ENCODE measurements around the gene DHRS13.
"Not testable (repeated sequence)": the region's sequence is repeated elsewhere in the genome, so short reads cannot be mapped to it uniquely, and the experiment has no call there.

DHRS13 gene

GRCh38 chr17:28935744-28936460, 33.0 kb upstream of the DHRS13 start:
- DNase-seq, result no peak
- no peak for ATAC-seq

- not testable (repeated sequence) for ATAC-seq, DNase-seq
These were observed 31.6 kb upstream of the DHRS13 start for GRCh38 chr17:28934508-28934907.

- DNase-seq (no peak), ATAC-seq (no peak)
These were observed 26.9 kb upstream of the DHRS13 start for GRCh38 chr17:28929787-28930186.

DNA sequence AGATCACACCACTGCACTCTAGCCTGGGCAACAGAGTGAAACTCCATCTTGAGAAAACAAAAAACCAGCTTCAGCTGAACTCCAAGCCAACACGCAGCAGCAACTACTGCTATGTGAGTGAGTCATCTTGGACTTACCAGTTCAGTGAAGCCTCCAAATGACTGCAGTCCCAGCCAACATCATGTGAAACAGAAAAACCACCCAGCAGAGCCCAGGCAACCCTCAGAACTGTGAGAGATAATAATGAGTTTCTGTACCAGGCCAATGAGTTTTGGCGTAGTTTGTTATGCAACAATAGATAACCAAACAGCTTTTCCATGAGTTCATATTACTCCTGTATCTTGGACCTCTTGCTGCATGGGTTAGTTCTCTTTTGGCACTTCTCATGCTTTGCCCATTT, 25.2 kb upstream of the DHRS13 start:
- ATAC-seq (peak; percentile 76), DNase-seq (peak; percentile 15)

GRCh38 chr17:28926786-28927185, 23.9 kb upstream of the DHRS13 start:
- no peak for ATAC-seq
- DNase-seq, result no peak

DNA sequence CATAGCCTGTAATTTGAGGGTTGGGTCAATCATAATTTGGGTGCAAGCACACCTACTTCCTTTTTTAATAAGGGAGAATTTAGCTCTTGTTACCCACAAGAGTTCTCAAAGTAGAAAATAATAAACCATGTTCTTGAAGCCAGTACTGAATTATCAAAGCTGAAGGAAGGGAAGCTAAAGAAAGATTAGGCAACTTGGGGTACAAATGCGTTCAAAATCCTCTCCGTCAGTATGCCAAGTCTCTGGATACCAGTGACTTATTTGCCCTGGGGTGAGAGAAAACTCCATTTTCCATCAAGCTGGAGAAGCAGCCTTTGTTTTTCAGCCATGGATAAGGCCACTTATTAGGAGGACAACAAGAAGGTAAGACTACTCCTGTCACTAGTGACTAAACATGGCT, 23.5 kb upstream of the DHRS13 start:
- ATAC-seq (no peak), DNase-seq (no peak)

DNA sequence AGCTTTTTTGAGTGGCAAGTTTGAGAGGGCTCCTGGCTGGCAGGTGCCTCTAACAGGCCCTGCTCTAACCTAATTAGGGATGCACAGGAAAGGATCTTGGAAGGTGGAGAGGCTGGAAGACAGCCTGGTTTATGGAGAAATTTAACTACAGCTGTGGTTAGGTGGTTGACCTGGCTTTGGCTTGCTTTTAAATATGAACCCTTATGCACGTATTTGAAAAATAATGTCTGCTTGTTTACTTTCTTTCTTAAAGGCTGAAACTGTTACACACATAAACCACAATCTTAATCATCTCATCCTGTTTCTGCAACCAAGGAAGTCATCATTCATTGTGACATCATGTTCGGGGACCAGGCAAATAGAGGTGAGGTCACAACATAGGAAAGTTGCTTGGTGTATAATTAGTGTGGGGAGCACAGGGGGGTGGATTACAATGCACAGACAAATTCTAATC, 23.1 kb upstream of the DHRS13 start:
- peak; percentile 88 for ATAC-seq
- peak; percentile 31 for DNase-seq

GRCh38 chr17:28920201-28920600, 17.3 kb upstream of the DHRS13 start:
- ATAC-seq (no peak), DNase-seq (no peak)

DNA sequence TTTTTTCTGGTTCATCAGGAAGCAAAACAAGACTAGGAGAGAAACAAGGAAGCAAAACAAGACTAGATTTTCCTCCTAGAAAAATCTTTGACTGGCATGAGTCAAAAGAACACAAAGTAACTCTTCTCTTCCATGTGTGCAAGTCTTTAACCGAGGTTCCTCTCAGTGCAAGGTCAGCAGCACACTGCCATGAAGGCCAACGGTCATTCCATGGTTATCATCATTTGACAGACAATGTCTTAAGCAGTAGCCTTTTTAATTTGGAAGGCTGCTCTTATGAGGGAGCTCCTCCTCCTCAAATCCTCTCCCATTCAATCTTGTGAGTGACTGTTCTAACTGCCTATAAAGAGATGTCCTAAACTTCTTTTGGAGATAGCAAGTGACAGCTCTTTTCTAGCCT, 15.4 kb upstream of the DHRS13 start:
- DNase-seq (no peak), ATAC-seq (no peak)

DNA sequence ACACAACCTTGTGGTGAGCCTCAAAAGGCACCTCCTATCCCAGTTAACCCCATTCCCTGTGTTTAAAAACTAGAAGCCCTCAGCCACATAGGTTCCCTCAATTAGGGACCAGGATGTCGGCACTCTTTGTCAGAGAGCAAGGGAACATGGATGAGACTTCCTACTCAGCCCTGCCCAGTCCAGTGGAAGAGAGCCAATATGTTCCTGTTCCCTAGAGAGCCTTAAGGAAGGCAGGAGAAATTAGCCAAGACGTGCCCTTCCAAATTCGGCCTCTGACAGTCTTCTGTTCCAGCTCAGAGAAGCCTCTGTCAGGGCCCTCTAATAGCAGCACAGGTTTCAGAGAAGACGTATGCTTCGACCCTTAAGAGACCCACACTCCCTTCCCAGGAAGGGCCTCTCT, 14.6 kb upstream of the DHRS13 start:
- no peak for DNase-seq
- no peak for ATAC-seq

GRCh38 chr17:28917029-28917428, 14.2 kb upstream of the DHRS13 start:
- DNase-seq (no peak), ATAC-seq (no peak)

GRCh38 chr17:28916302-28916934, 13.5 kb upstream of the DHRS13 start:
- ATAC-seq (no peak), DNase-seq (peak; percentile 42)

- no peak for DNase-seq
These were observed 10.1 kb upstream of the DHRS13 start for GRCh38 chr17:28912938-28913333.

DNA sequence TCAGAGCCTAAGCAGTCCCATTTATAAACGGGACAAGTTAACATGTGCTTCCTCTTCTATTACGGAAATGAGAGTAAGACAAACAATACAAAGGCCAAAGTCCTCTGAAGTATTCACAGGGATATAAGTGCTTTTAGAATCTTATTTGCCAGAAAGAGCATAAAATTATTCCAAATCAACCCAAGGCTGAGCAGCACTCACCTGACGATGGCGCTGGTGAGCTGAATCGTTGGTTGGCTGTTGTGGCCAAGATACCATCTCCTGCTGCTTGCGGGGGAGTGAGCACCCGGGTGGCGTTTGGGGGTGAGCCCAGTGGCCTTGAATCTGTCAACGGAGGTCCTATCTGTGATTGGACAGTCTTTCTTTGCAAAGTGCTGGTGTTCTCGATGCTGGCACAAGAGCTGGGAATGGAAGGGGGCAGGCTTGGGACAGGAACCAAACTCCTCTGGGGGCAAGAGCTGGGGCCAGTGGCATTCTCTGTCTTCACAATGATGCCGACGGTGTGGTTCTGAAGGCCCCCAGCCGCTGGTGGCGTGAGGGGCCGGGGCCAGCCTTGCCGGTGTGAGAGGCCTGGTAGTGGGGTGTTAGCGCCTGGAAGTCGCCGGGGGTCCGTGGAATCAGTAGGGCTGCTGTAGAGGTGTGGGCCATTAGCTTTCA, 9.5 kb upstream of the DHRS13 start:
- ATAC-seq (no peak), DNase-seq (no peak)

More at GRCh38 chr17:28912938-28913333, 10.1 kb upstream of the DHRS13 start:
- ATAC-seq, result no peak

DNA sequence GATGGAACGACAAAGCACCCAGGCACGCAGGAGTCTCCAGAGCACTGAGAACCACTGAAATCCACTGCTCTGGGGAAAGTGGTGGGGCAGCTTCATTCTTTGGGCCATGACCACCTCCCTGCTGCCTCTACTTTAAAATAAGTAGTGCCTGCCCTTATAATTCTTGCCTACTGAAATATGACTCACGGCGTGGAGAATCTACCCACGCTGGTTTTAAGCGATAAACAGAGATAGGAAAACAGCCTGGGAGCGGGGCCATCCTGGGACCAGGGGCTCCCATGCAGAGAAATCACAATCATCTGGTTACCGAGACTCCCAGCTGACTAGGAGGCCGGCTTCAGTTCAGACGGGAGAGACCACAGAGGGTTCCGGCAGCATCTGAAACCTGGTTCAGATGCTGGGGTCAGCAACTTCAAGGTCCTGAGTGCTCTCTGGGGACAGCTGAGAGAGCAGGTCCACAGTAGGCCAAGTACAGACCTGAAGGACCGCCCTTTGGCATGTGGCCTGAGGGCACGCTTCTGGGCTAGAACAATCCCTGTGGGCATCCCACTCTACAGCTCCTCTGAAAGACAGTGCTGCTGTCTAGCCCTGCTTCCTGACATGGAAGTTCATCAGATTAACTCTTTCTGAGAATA, 8.6 kb upstream of the DHRS13 start:
- no peak for ATAC-seq
- no peak for DNase-seq

DNA sequence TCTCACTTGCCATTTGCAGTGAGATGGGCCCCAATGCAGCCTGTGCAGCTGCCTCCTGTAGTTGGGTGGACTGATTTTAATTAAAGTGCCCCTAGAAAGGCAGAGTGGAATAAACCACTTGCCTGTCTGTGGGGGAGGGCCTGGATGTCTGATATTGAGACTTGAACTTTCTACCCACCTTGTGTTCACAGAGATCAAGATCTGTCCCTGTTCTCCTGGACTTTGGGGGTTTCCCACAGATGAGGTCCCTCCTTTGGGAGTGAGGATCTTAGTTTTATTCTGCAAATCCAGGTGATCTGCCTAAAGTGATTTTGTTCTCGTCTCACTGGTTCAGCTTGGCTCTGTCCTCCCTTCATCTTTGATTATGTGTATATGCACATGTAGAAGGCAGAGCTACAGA, 7.7 kb upstream of the DHRS13 start:
- no peak for ATAC-seq

DNA sequence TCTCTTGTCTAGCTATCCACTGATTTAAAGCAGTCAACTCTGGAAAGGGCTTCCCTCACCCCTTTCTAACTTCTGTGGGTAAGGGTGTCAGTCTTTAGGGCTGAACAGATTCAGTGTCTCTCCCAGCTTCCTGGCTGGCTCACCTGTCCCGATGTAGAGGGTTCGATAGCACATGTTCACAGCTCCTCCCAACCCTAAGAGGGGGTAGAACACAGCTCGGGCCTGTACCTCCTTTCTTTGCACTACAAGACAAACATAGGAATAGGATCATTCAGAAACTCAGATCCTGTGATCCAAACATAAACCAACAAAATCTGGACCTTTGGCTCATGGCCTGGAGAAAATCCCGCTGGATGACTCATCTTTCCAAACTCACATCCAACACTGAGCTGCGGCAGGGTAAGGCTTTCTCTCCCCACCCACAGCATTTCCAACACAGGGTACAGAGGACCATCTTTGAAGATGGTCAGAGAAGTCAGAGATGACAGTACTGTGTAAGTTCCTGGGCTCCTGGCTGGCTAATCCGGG, 5.8 kb upstream of the DHRS13 start:
- ATAC-seq (no peak), DNase-seq (no peak)

More for the DNA sequence above, 7.7 kb upstream of the DHRS13 start:
- no peak for DNase-seq

DNA sequence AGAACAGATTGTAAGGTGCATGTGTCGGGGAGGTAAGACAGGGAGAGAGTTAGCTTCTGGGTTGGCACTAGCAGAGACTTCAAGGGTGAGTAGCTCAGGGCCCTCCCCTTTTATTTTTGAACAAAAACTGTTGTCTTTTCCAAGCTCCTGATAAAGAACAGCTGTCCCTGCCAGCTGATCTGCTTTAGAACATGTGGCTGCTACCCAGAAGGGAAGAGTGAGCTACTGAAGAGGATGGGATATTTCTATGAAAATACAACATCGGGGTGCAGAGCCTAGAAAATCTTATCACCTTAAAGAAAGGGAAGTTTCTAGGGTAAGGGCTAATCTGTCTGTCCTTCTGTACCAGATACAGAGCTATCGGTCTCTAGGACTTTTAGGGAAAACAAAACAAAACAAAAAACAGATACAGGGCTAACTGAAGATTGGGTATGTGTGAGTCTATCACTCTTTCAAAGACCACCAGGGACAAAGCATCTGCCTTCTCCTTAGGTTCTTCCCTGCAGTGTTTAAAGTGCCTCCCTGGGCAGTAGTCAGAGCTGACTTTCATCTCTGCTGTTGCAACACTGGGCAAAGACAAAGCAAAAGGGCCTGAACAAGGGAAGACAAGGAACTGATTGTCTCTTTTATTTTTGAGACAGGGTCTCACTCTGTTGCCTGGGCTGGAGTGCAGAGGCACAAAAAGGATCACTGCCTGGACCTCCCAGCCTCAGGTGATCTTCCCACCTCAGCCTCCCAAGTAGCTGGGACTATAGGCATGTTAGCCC, 5.0 kb upstream of the DHRS13 start:
- ATAC-seq, result no peak
- no peak for DNase-seq

GRCh38 chr17:28906706-28907438, 4.0 kb upstream of the DHRS13 start:
- DNase-seq (no peak), ATAC-seq (no peak)

DNA sequence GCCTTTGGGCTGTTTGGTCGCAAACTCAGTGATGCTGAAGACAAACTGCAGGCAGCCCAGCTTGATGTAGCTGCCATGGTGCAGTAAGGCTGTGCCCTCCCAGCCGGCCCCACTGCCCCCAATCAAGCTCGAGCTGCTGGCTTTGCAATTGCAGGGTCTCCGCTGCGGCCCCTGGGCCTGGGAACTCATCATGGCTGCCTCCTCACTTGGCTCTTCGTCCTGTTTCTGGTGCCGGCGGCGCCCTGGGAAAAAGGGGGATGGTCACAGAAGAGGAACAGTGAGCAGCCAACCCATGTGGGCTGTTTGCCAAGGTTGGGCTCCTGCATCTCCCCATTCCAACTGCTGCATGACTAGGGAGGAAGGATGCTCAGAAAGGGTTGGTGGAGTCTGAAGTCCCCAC, 3.4 kb upstream of the DHRS13 start:
- DNase-seq (no peak), ATAC-seq (no peak)

- no peak for DNase-seq
These were observed 1.9 kb upstream of the DHRS13 start for GRCh38 chr17:28904800-28905199.

More at GRCh38 chr17:28904800-28905199, 1.9 kb upstream of the DHRS13 start:
- ATAC-seq, result no peak

Data from stimulated activated naive CD8-positive, alpha-beta T cell treated with anti-CD3 and anti-CD28 coated beads, Interleukin-15, Interleukin-2, amounts not matched to agents 100 U/mL and 50 U/mL, for 24 hours (primary cell).